AG20443 (cell line): ENCODE measurements around the gene ULK4.

Source experiments
- DNase-seq: peaks from one replicate; pipeline ENCODE4 v3.0.0; 2012; ENCODE audit warnings: low spot score, mixed read lengths

ULK4 gene

DNA sequence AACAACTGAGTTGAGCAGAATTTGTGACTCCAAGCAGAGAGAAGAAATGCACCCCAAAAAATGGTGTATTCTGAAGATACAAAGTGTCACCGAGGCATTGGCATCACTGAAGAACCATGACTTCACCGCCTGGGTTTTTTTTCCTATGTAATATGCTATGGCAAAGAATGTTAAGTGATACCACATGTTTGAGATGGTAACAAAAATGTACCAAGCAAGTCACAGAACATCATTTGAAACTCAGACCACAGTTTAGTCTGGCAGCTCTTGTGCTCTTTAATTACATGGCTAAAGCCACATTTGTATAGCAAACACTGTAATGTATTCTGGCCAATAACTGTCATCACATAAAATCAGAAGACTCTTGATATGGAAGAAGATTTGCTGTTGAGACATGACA is 323.5 kb downstream of the ULK4 start:
- no peak for DNase-seq

GRCh38 chr3:41632700-41633099 is 329.2 kb downstream of the ULK4 start:
- no peak for DNase-seq

GRCh38 chr3:41630708-41631107 is 331.2 kb downstream of the ULK4 start:
- DNase-seq = no peak

DNA sequence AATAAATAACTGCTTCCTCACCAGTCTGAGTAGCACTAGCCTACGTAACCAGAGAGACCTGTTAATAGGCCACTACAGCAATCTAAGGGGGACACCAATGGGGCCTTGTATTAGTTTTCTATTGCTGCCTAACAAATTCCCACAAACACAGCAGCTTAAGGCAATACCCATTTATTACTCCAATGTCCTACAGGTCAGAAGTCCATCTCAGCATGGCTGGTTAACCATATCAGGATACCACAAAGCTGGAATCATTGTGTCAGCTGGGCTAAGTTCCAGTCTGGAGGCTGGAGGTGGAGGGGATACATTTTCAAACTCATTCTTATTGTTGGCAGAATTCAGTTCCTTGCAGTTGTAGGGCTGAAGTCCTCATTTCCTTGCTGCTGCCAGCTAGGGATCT is 331.9 kb downstream of the ULK4 start:
- no peak for DNase-seq

- DNase-seq = no peak
These were observed 332.8 kb downstream of the ULK4 start for GRCh38 chr3:41629072-41629471.

GRCh38 chr3:41627477-41628087 is 334.3 kb downstream of the ULK4 start:
- no peak for DNase-seq

DNA sequence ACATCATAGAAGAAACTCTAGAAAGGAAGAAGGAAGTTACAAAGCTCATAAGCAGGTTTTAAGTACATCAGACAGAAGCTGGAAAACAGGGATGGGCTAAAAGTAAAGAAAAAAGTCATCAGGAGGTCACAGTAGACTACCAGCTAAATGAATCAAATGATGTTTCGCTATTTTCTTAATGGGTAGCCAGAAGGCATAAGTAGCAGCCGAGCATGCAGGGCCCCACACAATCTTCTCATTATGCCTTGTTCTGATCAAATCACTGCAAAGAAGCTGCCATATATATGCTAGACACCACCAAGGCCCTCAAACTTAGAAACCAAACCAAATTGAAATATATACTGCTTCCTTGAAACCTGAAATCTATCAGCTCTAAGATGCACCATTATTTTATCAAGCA is 349.1 kb downstream of the ULK4 start:
- no peak for DNase-seq

DNA sequence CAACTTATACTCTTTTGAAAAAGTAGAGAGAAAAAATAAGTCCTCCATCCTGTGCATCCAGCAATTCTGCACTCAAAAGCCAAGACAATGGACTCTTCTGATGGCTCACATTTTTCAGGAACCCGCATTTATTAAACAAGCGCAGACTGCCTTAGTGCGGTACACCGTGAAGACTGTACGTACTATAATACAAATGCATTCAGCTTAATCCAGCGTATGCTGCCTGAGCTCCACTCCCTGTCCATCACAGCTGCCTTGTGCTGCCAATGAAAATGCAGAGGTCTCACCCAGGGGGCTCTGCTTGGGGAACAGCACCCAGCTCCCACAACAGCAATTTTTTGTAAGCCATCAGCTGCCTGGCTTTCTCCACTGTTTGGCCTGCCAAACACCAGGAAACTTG is 350.9 kb downstream of the ULK4 start:
- DNase-seq = no peak

DNA sequence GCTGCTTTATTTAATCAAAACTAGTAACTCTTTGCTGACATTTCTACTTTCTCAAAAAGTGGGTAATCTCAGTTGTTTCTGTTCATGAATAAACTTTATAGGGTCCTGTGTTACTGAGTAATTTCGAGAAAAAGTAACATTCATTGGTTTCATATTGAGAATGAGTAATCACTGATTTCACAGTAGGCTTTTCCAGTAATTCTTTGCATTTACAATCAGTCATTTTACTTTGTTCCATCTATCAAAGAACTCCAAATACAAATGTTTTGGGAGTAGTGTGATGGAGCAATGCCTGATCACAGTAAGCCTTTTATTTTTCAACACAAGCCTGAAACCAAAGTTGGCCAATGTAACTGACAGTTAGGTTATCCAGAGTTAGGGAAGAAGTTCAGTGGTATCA is 353.6 kb downstream of the ULK4 start:
- DNase-seq = no peak

- no peak for DNase-seq
These were observed 358.1 kb downstream of the ULK4 start for GRCh38 chr3:41603807-41604206.

- no peak for DNase-seq
These were observed 359.8 kb downstream of the ULK4 start for GRCh38 chr3:41602121-41602520.

DNA sequence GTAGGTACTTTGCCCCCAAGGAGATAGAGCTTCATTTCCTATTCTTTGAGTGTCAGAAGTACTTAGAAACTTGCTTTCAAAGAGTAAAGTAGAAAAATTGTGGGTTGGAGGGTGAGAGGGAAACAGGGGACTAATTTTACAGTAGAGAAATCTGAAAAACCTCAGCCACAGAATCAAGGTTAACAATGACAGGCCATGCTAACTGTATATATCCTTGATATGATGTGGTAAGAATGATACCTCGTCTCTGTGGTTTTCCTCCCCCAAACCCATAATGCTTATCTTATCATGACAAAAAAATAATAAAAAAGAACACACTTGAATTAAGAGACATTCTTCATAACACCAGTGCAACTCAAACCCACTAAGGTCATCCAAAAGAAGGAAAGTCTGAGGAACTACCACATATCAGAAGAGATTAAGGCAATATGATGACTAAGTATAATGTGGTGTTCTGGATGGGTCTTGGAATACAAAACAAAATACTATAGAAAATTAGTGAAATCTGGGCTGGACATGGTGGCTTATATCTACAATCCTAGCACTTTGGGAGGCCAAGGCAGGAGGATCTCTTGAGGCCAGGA is 360.4 kb downstream of the ULK4 start:
- no peak for DNase-seq

- DNase-seq = no peak
These were observed 361.3 kb downstream of the ULK4 start for GRCh38 chr3:41600616-41601015.

GRCh38 chr3:41599127-41599484 is 362.8 kb downstream of the ULK4 start:
- DNase-seq = no peak

DNA sequence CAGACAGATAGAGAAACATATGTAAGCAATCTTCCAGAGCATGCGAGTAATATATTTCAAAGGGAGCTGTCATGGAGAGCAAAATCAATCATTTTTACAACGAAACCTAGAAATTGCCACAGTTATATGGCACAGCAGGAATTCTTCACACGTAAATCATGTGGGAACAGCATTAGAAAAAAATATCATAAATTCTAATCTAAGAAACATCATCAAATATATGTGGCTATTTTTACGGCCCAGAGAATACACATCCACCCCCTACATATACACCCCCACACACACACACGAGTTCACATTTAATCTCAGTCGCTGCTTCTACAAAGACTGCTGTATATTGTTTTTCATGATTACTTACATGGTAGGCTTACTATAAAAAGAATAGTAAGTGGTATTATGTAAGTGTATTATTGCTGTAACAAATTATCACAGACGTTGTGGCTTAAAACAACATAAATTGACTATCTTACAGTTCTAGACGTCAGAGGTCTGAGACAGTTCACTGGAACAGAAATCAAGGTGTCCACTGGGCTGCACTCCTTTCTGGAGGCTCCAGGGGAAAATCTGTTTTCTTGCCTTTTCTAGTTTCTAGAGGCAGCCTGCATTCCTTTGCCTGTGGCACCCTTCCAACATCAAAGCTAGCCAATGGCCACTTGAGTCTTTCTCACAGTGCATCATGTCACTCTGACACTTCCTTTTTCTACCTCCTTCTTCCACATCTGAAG is 363.3 kb downstream of the ULK4 start:
- peak; percentile 25 for DNase-seq

GRCh38 chr3:41593774-41594173 is 368.1 kb downstream of the ULK4 start:
- no peak for DNase-seq

DNA sequence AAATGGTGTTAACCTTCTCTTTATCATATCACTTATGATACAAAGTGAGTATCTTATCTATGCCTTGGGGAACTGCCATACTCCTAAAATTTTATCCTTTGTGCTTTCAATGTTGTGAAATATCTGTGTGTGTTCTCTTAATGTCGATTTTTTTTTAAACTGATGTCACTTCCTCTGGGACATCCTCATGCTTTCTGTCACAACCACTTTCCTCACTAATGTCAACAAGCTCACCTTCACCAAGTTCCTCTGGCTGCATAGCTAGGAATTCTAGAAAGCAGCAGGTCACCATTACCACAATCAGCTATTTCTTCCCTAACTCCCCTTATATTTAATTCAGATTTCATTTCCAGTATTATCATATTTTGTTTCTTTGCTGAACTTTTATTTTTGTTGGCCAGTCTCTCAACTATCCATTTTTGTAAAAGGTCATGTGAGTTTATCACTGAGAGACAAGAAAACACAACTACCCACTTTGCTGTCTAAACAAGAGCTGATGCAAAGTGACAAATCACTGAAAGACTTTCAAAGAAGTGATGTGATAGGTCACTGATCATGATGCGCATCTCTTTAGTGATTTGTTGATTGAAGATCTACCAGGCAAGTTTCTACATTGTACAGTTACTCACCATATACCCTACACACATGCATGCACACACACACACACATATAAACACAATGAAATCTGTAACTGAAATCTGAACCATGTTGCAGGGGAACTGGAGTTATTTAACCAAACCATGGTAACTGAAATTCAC is 369.0 kb downstream of the ULK4 start:
- no peak for DNase-seq

DNA sequence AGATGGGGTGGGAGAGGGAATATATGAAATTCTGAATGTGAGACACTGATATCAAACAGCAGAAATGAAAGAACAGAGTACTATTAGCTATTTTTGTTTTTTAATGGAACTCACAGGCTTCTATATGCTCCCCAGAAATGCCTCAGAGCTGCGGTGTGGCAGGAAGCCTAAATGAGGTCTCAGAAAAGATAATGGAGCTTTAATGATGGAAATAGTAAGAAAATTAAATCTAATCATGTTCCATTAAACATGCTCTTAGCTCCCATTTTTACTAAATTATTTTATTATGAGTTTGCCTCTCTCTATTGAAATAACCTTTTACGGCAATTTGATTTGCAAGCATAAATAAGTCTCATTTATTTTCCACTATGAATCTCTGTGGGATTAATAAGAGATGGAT is 378.9 kb downstream of the ULK4 start:
- no peak for DNase-seq

DNA sequence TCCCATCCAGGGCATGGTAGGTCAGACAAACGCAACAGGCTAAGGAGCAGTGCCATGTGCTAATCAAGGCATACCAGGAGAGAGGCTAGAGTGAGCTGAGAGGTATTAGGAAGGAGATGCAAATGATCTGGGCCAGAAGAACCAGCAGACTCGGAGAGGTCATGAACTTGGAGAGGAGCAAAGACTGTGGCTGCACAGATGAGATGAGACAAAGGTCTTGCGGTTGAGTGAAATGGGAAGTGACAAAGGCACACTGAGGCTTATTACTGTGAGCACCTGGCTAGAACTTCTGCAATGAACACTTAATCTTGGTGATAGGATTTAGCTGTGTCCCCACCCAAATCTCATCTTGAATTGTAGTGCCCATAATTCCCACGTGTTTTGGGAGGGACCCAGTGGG is 380.2 kb downstream of the ULK4 start:
- no peak for DNase-seq

GRCh38 chr3:41580274-41580959 is 381.5 kb downstream of the ULK4 start:
- peak; percentile 61 for DNase-seq

- no peak for DNase-seq
These were observed 382.0 kb downstream of the ULK4 start for GRCh38 chr3:41579861-41580260.

GRCh38 chr3:41578798-41579197 is 383.1 kb downstream of the ULK4 start:
- DNase-seq = no peak
